ENCODE results near the gene XRCC3. TPM values are rescaled to one million over a fixed set of nuclear protein-coding genes. Genes with fewer than 3 reads are reported as not detected.

Gene XRCC3
- total RNA-seq, 1 experiment from 2014 or later: 36.8 TPM

GRCh38 chr14:103728141-103728540 lies 12.9 kb upstream of the XRCC3 start:
- no peak overlapping the region for H3K27ac ChIP-seq (ENCODE audit: low read length)
- BruUV-seq (replicated peaks): no TSS peak
- no peak for ATAC-seq
- no peak for TF ChIP-seq POLR2AphosphoS5 (IDR thresholded peaks at IDR 0.05; ENCODE audit: low read depth, low read length)
- H3K27me3 ChIP-seq (ENCODE audit: control insufficient read depth, insufficient read depth, low read length): no peaks in the 10 kb centered on the region
- in situ Hi-C loops (cut with HindIII; ENCODE audit: low pct_unique_long_range_greater_than_20kb, low sequenced_read_pairs): no loop called here
- H3K9me3 ChIP-seq (ENCODE audit: control insufficient read depth, insufficient read depth, low read depth, low read length): no peaks in the 10 kb centered on the region
- H3K36me3 ChIP-seq (ENCODE audit: control insufficient read depth, insufficient read depth, low read length): no peaks in the 10 kb centered on the region
- H3K4me1 ChIP-seq (ENCODE audit: control insufficient read depth, insufficient read depth, low read length): no peaks in the 10 kb centered on the region
- CTCF ChIA-PET: no interaction called here
- intact Hi-C loops (cut with micrococcal nuclease; ENCODE audit: unreplicated experiment): no loop called here
- POLR2A ChIA-PET: no interaction called here
- DNase-seq (ENCODE audit: low read depth, low spot score): no peak
- no peak overlapping the region for H3K4me3 ChIP-seq (ENCODE audit: low read depth in 2 of 2, low read length in 2 of 2)

GRCh38 chr14:103727313-103727980 lies 12.2 kb upstream of the XRCC3 start:
- TF ChIP-seq CTCF (IDR thresholded peaks at IDR 0.05) (no peak), SIN3A (IDR thresholded peaks at IDR 0.05; ENCODE audit: borderline replicate concordance, insufficient read depth, low read depth, low read length) (no peak), REST (IDR thresholded peaks at IDR 0.05; ENCODE audit: insufficient read depth in 1 of 2, low read depth in 2 of 2, low read length in 1 of 2) (no peak), POLR2AphosphoS5 (IDR thresholded peaks at IDR 0.05; ENCODE audit: low read depth, low read length) (no peak), TCF7L2 (IDR thresholded peaks at IDR 0.05; ENCODE audit: low read depth, low read length) (no peak)
- no peaks in the 10 kb centered on the region for H3K27me3 ChIP-seq (ENCODE audit: control insufficient read depth, insufficient read depth, low read length)
- POLR2A ChIA-PET: no interaction called here
- CTCF ChIA-PET: no interaction called here
- no TSS peak for BruUV-seq (replicated peaks)
- no peaks in the 10 kb centered on the region for H3K4me1 ChIP-seq (ENCODE audit: control insufficient read depth, insufficient read depth, low read length)
- no peaks in the 10 kb centered on the region for H3K9me3 ChIP-seq (ENCODE audit: control insufficient read depth, insufficient read depth, low read depth, low read length)
- no peak overlapping the region for H3K4me3 ChIP-seq (ENCODE audit: low read depth in 2 of 2, low read length in 2 of 2)
- DNase-seq (ENCODE audit: low read depth, low spot score) (no peak), ATAC-seq (no peak)
- H3K27ac ChIP-seq (ENCODE audit: low read length): no peak overlapping the region
- in situ Hi-C loops (cut with HindIII; ENCODE audit: low pct_unique_long_range_greater_than_20kb, low sequenced_read_pairs) (no loop called here), intact Hi-C loops (cut with micrococcal nuclease; ENCODE audit: unreplicated experiment) (no loop called here)
- H3K36me3 ChIP-seq (ENCODE audit: control insufficient read depth, insufficient read depth, low read length): no peaks in the 10 kb centered on the region

- in situ Hi-C loops (cut with HindIII; ENCODE audit: low pct_unique_long_range_greater_than_20kb, low sequenced_read_pairs): no loop called here
- CTCF ChIA-PET: no interaction called here
- intact Hi-C loops (cut with micrococcal nuclease; ENCODE audit: unreplicated experiment): no loop called here
Observed at GRCh38 chr14:103726474-103726873, 11.2 kb upstream of the XRCC3 start.

More at GRCh38 chr14:103726474-103726873, 11.2 kb upstream of the XRCC3 start:
- ATAC-seq (no peak), DNase-seq (ENCODE audit: low read depth, low spot score) (no peak)
- Histone ChIP-seq H3K27me3 (ENCODE audit: control insufficient read depth, insufficient read depth, low read length) (no peaks in the 10 kb centered on the region), H3K27ac (ENCODE audit: low read length) (no peak overlapping the region), H3K4me3 (ENCODE audit: low read depth in 2 of 2, low read length in 2 of 2) (no peak overlapping the region), H3K4me1 (ENCODE audit: control insufficient read depth, insufficient read depth, low read length) (no peaks in the 10 kb centered on the region), H3K36me3 (ENCODE audit: control insufficient read depth, insufficient read depth, low read length) (no peaks in the 10 kb centered on the region), H3K9me3 (ENCODE audit: control insufficient read depth, insufficient read depth, low read depth, low read length) (no peaks in the 10 kb centered on the region)
- no peak for TF ChIP-seq SIN3A (IDR thresholded peaks at IDR 0.05; ENCODE audit: borderline replicate concordance, insufficient read depth, low read depth, low read length)
- TF ChIP-seq POLR2AphosphoS5 (IDR thresholded peaks at IDR 0.05; ENCODE audit: low read depth, low read length): no peak
- no peak for TF ChIP-seq REST (IDR thresholded peaks at IDR 0.05; ENCODE audit: insufficient read depth in 1 of 2, low read depth in 2 of 2, low read length in 1 of 2)
- TF ChIP-seq TCF7L2 (IDR thresholded peaks at IDR 0.05; ENCODE audit: low read depth, low read length): no peak
- no peak for TF ChIP-seq CTCF (IDR thresholded peaks at IDR 0.05)
- no TSS peak for BruUV-seq (replicated peaks)
- POLR2A ChIA-PET: no interaction called here

Data from Panc1 (cell line).